Body of pancreas (tissue), 4 donors: ENCODE results near the gene MPST.

Experiments
- CTCF ChIP-seq, 7 experiments: fragments of 450-650 bp in 4 of 7; fragments of 200-600 bp in 3 of 7; sonication (generic) in 3 of 7; IDR thresholded peaks; one replicate each; pipeline ENCODE4 v1.5.1; 2016 to 2019; ENCODE audit warnings: antibody characterized with exemption in 7 of 7
- POLR2A ChIP-seq, 3 donors: fragments of 450-650 bp; IDR thresholded peaks; one replicate each; pipeline ENCODE4 v1.6.1; 2016; ENCODE audit warnings: antibody characterized with exemption in 3 of 3, mild to moderate bottlenecking in 2 of 3

DNA sequence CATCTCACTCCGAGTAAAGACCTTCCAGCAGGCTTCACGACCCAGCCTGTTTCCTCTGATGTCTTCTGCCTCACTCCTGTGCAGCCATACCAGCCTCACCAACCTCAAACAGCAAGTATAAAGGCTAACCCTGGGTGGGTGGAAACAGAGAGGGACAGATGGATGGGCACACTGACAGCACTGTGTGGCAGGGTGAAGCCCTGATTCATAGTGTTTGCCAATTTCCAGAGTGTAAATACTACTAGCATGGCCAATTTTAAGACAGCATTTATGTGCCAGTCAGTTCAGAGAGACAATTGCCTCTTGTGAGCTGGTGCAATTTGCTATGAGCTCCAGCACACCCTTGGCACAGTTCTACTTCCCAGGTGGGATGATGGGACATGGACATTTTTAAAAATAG lies 21.8 kb upstream of the MPST start:
- TF ChIP-seq CTCF (IDR thresholded peaks at IDR 0.05) (no peak), POLR2A (IDR thresholded peaks at IDR 0.05) (no peak)
